ENCODE results near the gene SRC. TPM values are rescaled to one million over a fixed set of nuclear protein-coding genes. Genes with fewer than 3 reads are reported as not detected.

SRC gene
- polyA plus RNA-seq, 1 experiment = 13.9 TPM

- Histone ChIP-seq H3K9me3 (ENCODE audit: control insufficient read depth, insufficient read depth, low read length) (no peaks in the 10 kb centered on the region), H3K4me3 (ENCODE audit: low read depth, low read length) (no peak overlapping the region), H3K27ac (ENCODE audit: low read depth, low read length) (no peak overlapping the region), H3K27me3 (ENCODE audit: control insufficient read depth, insufficient read depth, low read length) (no peaks in the 10 kb centered on the region)
- DNase-seq (ENCODE audit: low read depth, low spot score) = no peak
- CTCF ChIA-PET = interaction anchor here (0.7 kb wide), 1 partner anchor 67 kb away, joined by 3 read pairs; no protein-coding TSS in a partner anchor
- POLR2A ChIA-PET = no interaction called here
- TF ChIP-seq, protein P1, sequence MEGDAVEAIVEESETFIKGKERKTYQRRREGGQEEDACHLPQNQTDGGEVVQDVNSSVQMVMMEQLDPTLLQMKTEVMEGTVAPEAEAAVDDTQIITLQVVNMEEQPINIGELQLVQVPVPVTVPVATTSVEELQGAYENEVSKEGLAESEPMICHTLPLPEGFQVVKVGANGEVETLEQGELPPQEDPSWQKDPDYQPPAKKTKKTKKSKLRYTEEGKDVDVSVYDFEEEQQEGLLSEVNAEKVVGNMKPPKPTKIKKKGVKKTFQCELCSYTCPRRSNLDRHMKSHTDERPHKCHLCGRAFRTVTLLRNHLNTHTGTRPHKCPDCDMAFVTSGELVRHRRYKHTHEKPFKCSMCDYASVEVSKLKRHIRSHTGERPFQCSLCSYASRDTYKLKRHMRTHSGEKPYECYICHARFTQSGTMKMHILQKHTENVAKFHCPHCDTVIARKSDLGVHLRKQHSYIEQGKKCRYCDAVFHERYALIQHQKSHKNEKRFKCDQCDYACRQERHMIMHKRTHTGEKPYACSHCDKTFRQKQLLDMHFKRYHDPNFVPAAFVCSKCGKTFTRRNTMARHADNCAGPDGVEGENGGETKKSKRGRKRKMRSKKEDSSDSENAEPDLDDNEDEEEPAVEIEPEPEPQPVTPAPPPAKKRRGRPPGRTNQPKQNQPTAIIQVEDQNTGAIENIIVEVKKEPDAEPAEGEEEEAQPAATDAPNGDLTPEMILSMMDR (IDR thresholded peaks at IDR 0.05; ENCODE audit: low read depth, low read length) = no peak
Observed at GRCh38 chr20:37343994-37344355, 2.0 kb upstream of the SRC start.

- TF ChIP-seq, protein P1 (IDR thresholded peaks at IDR 0.05; ENCODE audit: low read depth, low read length) = no peak
- H3K4me3 ChIP-seq (ENCODE audit: low read depth, low read length) = no peak overlapping the region
- POLR2A ChIA-PET = interaction anchor here (0.7 to 0.8 kb wide), 2 partner anchors 35 to 62 kb away, joined by 3 to 10 read pairs; no protein-coding TSS in a partner anchor
- H3K27ac ChIP-seq (ENCODE audit: low read depth, low read length) = no peak overlapping the region
- no peaks in the 10 kb centered on the region for H3K27me3 ChIP-seq (ENCODE audit: control insufficient read depth, insufficient read depth, low read length)
- H3K9me3 ChIP-seq (ENCODE audit: control insufficient read depth, insufficient read depth, low read length) = no peaks in the 10 kb centered on the region
- no peak for DNase-seq (ENCODE audit: low read depth, low spot score)
- CTCF ChIA-PET = interaction anchor here (0.5 kb wide), 1 partner anchor 56 kb away, joined by 5 read pairs; the partner anchor contains the start of gene MANBAL
Observed at GRCh38 chr20:37344506-37345338, 1.2 kb upstream of the SRC start.

DNA sequence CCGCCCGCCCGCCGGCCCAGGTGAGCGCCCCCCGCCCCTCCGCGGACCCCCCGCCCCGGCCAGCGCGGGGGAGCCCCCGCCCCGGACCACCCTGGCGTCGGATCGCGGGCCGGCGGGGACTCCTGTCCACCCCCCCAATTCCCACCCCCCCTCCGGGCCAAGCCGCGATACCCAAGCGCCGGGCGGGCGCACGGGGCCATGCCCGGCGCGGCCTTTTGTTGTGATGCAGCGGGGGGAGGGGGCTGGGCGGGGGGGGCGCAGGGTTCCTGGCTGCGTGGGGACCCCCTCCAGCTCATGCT is 245 bp downstream of the SRC start:
- H3K4me3 ChIP-seq (ENCODE audit: low read depth, low read length) = peak overlapping the region; percentile 66
- ChIA-PET POLR2A (interaction anchor here (0.9 to 1.1 kb wide), 2 partner anchors 19 to 69 kb away, joined by 3 to 5 read pairs; no protein-coding TSS in a partner anchor), CTCF (interaction anchor here (1.4 kb wide), 1 partner anchor 39 kb away, joined by 4 read pairs; no protein-coding TSS in a partner anchor)
- no peak overlapping the region for H3K27ac ChIP-seq (ENCODE audit: low read depth, low read length)
- no peak for DNase-seq (ENCODE audit: low read depth, low spot score)
- TF ChIP-seq, protein P1 (IDR thresholded peaks at IDR 0.05; ENCODE audit: low read depth, low read length) = no peak
- H3K9me3 ChIP-seq (ENCODE audit: control insufficient read depth, insufficient read depth, low read length) = no peaks in the 10 kb centered on the region
- no peaks in the 10 kb centered on the region for H3K27me3 ChIP-seq (ENCODE audit: control insufficient read depth, insufficient read depth, low read length)

GRCh38 chr20:37346535-37347346 is 801 bp downstream of the SRC start:
- CTCF ChIA-PET = interaction anchor here (1.4 kb wide), 1 partner anchor 39 kb away, joined by 4 read pairs; no protein-coding TSS in a partner anchor
- no peaks in the 10 kb centered on the region for H3K9me3 ChIP-seq (ENCODE audit: control insufficient read depth, insufficient read depth, low read length)
- DNase-seq (ENCODE audit: low read depth, low spot score) = no peak
- no peak overlapping the region for H3K27ac ChIP-seq (ENCODE audit: low read depth, low read length)
- no peaks in the 10 kb centered on the region for H3K27me3 ChIP-seq (ENCODE audit: control insufficient read depth, insufficient read depth, low read length)
- peak overlapping the region; percentile 66 for H3K4me3 ChIP-seq (ENCODE audit: low read depth, low read length)
- TF ChIP-seq, protein P1 (IDR thresholded peaks at IDR 0.05; ENCODE audit: low read depth, low read length) = no peak
- POLR2A ChIA-PET = interaction anchor here (1.1 kb wide), 1 partner anchor 70 kb away, joined by 5 read pairs; no protein-coding TSS in a partner anchor

Measured in AG04450 (cell line).